ENCODE results near the gene DNAH6.

DNAH6 gene

DNA sequence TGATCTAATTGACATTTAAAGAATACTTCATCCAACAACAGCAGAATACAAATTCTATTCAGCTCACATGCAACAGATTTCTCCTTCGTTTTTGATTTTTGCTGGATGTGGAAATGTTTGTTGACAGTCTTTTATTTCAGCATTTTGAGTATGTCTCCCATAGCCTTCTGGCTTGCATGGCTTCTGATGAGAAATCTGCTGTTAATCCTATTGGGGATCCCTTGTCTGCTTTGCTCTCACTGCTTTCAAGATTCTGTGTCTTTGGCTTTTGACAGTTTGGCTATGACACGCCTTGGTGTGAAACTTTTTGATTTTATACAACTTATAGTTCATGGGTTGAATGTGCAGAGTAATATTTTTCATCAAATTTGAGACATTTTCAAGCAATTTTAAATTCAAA, 319.9 kb downstream of the DNAH6 start:
- Mint-ChIP-seq H3K27ac (no peak overlapping the region), H3K27me3 (ENCODE audit: low read depth) (no peaks in the 10 kb centered on the region), H3K9me3 (peaks cover 15% of the 10 kb centered on the region), H3K4me3 (no peak overlapping the region), H3K4me1 (ENCODE audit: low read depth) (peaks cover 40% of the 10 kb centered on the region), H3K36me3 (ENCODE audit: low read depth) (peaks cover 54% of the 10 kb centered on the region)

DNA sequence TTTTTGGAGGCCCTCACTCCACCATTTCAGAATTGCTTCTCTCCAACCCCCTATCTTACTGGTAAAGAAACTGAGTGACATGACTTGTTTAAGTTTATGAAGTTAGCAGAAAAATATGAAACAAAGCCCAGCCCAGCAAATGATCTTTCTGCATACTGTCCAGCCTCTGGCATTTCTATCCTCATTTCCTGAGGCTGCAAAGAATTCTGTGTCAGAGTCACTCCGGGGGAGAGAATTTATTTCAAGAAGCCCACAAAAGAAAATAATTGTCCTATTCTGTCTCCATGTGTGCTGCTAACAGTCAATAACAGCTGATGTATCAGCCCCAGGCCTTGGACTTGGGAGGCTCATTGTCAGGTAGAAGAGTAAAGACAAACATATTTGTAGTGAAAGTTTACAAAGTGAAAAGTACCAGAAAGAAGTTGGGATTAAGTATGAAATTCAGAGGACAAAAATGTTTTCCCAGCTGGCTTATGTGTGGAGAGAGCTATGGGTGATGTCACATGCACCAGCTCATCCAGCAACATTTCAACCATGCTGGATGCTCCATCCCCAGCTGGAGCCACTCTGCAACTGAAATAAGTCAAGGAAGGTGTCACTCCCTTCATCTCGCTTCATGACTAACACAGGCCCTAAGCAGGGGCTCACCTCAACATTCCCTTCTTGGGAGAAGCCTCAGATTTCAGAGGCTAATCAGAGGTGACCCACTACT, 322.3 kb downstream of the DNAH6 start:
- no peaks in the 10 kb centered on the region for H3K27me3 Mint-ChIP-seq (ENCODE audit: low read depth)
- peaks cover 39% of the 10 kb centered on the region for H3K4me1 Mint-ChIP-seq (ENCODE audit: low read depth)
- H3K9me3 Mint-ChIP-seq: peaks cover 15% of the 10 kb centered on the region
- H3K27ac Mint-ChIP-seq: no peak overlapping the region
- H3K36me3 Mint-ChIP-seq (ENCODE audit: low read depth): peaks cover 57% of the 10 kb centered on the region
- no peak overlapping the region for H3K4me3 Mint-ChIP-seq

DNA sequence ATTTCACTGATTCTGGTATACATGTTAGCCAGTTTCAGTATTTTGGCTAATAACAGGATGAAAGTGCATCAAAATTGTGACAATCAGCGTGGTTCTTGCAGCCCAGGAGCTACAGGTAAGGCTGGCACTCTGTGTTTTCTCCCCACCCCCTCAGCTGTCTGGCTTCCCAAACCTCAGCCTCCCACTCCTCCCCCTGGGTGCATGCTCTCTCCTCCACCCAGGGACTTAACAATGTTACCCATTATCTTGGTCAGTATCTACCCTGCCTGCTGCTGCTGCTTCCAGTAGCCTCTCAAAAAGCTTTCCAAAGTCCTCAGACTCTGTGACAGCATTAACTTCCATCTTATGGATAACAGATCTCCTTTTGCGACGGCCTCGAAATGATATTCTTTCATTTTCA, 323.6 kb downstream of the DNAH6 start:
- H3K9me3 Mint-ChIP-seq: peaks cover 15% of the 10 kb centered on the region
- no peaks in the 10 kb centered on the region for H3K27me3 Mint-ChIP-seq (ENCODE audit: low read depth)
- peak overlapping the region; percentile 12 for H3K27ac Mint-ChIP-seq
- peaks cover 64% of the 10 kb centered on the region for H3K36me3 Mint-ChIP-seq (ENCODE audit: low read depth)
- H3K4me1 Mint-ChIP-seq (ENCODE audit: low read depth): peaks cover 43% of the 10 kb centered on the region
- H3K4me3 Mint-ChIP-seq: peak overlapping the region; percentile 68

DNA sequence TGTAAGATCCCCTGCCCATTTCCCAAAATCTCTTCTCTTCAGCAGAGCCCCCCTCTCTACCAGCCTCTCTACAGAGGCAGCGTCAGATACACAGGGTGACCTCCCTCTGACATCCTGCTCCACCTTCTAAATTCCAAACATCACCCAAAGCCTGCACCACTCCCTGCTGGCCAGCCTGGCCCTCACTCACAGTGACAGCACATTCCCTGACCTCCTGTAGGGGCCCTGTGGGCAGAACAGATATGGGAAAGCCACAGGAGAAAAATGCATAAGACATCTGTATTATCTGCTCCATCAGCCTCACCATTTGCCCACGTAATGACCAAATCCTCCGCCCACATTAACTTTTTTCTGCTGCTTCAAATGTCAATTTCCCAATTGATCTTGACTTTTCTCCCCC, 324.0 kb downstream of the DNAH6 start:
- Mint-ChIP-seq H3K27me3 (ENCODE audit: low read depth) (no peaks in the 10 kb centered on the region), H3K36me3 (ENCODE audit: low read depth) (peaks cover 62% of the 10 kb centered on the region), H3K4me3 (peak overlapping the region; percentile 68), H3K9me3 (peaks cover 15% of the 10 kb centered on the region), H3K4me1 (ENCODE audit: low read depth) (peaks cover 44% of the 10 kb centered on the region), H3K27ac (peak overlapping the region; percentile 12)

DNA sequence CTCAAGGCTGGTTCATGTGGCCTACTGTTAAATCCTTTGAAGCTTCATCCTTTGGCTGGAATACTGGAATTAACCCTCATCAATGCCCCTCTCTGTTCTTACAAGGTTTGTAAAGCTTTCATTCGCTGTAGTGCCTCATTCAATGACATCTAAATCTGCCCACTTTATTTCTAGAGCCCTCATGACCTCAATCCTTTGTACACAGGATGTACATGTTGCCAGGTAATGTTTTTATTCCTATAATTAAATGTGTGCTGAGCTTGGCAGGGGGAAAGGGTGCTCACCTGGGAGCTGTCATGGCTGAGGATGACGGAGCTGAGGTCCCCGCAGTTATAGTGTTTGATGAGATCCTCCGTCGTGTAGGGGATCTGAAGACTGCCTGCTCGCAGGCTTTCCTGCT, 325.3 kb downstream of the DNAH6 start:
- H3K4me3 Mint-ChIP-seq: peak overlapping the region; percentile 7
- H3K9me3 Mint-ChIP-seq: peaks cover 6% of the 10 kb centered on the region
- H3K27me3 Mint-ChIP-seq (ENCODE audit: low read depth): no peaks in the 10 kb centered on the region
- H3K27ac Mint-ChIP-seq: peak overlapping the region; percentile 28
- peaks cover 56% of the 10 kb centered on the region for H3K4me1 Mint-ChIP-seq (ENCODE audit: low read depth)
- peaks cover 50% of the 10 kb centered on the region for H3K36me3 Mint-ChIP-seq (ENCODE audit: low read depth)

DNA sequence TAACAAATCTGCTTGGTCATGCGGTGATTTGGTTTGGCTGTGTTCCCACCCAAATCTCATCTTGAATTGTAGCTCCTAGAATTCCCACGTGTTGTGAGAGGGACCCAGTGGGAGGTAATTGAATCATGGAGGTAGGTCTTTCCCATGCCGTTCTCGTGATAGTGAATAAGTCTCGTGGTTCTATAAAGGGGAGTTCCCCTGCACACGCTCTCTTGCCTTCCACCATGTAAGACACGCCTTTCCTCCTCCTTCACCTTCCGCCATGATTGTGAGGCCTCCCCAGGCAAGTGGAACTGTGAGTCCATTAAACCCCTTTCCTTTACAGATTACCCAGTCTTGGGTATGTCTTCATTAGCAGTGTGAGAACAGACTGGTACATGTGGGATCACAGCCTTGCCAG, 327.8 kb downstream of the DNAH6 start:
- peaks cover 79% of the 10 kb centered on the region for H3K4me1 Mint-ChIP-seq (ENCODE audit: low read depth)
- peaks cover 37% of the 10 kb centered on the region for H3K36me3 Mint-ChIP-seq (ENCODE audit: low read depth)
- H3K27ac Mint-ChIP-seq: peak overlapping the region; percentile 79

DNA sequence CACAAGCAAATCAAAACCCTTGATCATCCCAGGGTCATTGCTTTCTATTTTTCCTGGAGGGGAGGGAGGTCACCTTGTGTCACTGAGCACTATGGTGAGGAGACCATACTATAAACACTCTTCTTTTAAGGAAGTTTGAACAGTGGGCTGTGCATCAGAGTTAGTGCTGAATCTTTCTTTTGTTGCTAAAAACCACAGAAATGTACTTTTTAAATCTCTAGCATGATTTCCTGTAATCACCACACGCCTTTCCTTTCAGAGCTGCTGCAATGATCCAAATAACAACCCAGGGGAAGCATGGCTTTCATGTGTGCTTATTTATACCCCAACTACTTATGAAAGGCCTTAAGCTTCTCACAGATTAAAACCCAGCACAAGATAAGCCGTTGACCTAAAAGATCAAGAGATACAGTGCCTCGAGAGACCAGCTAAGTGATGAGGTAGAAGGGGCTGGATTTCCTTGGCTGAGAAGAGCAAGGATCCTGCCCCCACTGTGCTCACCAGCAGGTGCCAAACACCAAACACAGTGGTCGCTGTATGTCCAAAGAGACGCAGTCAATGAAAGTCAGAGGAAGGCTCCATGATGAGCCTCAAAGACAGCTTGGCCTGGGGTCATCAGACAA, 329.9 kb downstream of the DNAH6 start:
- H3K4me3 Mint-ChIP-seq: peak overlapping the region; percentile 53
- peaks cover 82% of the 10 kb centered on the region for H3K4me1 Mint-ChIP-seq (ENCODE audit: low read depth)
- H3K27me3 Mint-ChIP-seq (ENCODE audit: low read depth): no peaks in the 10 kb centered on the region
- peak overlapping the region; percentile 95 for H3K27ac Mint-ChIP-seq
- peaks cover 22% of the 10 kb centered on the region for H3K36me3 Mint-ChIP-seq (ENCODE audit: low read depth)
- peaks cover 6% of the 10 kb centered on the region for H3K9me3 Mint-ChIP-seq

More for the DNA sequence above, 327.8 kb downstream of the DNAH6 start:
- H3K27me3 Mint-ChIP-seq (ENCODE audit: low read depth): no peaks in the 10 kb centered on the region
- peak overlapping the region; percentile 56 for H3K4me3 Mint-ChIP-seq
- peaks cover 6% of the 10 kb centered on the region for H3K9me3 Mint-ChIP-seq

DNA sequence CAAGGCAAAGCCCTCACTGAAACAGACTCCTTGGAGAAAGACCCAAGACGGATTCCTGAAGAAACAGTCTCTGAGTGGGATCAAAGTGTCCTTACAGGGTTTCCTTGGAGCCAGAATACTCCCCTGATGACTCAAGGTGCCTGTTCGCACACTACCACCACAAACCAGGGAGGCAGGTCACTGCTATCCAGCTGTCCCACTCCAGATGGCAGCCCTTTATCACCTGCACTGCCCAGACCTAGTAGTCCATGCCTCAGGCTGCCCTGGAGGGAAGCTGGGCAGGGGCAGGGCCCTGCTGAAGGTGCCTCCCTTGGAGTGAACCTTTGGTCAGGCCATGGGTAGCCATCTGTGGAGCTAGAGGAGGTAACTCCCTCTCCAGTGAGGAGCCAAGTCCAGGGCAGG, 330.4 kb downstream of the DNAH6 start:
- Mint-ChIP-seq H3K4me3 (peak overlapping the region; percentile 31), H3K9me3 (peaks cover 6% of the 10 kb centered on the region), H3K36me3 (ENCODE audit: low read depth) (peaks cover 23% of the 10 kb centered on the region), H3K27ac (peak overlapping the region; percentile 95), H3K27me3 (ENCODE audit: low read depth) (no peaks in the 10 kb centered on the region), H3K4me1 (ENCODE audit: low read depth) (peaks cover 81% of the 10 kb centered on the region)

DNA sequence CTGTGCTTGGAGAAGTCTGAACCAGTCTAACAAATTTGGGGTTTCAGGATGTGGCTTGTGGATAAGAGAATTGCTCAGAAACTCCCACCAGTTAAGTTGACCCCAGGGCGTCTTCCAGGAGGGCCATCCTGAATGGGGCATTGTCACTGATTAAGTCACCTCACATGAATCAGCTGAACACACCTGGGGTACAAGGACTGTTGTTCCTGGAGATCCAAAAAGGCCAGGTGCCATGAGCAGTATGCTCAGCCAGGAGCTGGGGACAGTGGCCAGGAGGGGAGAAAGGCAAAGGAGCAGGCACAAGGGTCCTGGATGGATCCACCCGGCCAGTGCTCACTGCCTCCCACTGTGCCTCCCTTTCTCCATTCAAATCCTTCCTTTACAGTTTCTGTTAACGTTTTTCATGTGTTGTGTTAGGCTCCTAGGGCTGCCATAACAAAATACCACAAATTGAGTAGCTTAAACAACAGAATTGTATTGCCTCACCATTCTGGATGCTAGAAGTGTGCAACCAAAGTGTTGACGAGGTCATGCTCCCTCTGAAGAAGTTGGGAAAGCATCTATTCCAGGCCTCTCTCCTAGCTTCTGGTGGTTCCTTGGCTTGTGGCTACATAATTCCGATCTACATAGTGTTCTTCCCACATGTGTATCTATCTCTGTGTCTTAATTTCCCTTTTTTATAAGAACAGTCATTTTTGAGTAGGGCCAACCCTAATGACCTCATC, 331.2 kb downstream of the DNAH6 start:
- Mint-ChIP-seq H3K27ac (peak overlapping the region; percentile 95), H3K27me3 (ENCODE audit: low read depth) (no peaks in the 10 kb centered on the region), H3K4me1 (ENCODE audit: low read depth) (peaks cover 80% of the 10 kb centered on the region), H3K4me3 (peak overlapping the region; percentile 31), H3K36me3 (ENCODE audit: low read depth) (peaks cover 30% of the 10 kb centered on the region), H3K9me3 (peaks cover 11% of the 10 kb centered on the region)

DNA sequence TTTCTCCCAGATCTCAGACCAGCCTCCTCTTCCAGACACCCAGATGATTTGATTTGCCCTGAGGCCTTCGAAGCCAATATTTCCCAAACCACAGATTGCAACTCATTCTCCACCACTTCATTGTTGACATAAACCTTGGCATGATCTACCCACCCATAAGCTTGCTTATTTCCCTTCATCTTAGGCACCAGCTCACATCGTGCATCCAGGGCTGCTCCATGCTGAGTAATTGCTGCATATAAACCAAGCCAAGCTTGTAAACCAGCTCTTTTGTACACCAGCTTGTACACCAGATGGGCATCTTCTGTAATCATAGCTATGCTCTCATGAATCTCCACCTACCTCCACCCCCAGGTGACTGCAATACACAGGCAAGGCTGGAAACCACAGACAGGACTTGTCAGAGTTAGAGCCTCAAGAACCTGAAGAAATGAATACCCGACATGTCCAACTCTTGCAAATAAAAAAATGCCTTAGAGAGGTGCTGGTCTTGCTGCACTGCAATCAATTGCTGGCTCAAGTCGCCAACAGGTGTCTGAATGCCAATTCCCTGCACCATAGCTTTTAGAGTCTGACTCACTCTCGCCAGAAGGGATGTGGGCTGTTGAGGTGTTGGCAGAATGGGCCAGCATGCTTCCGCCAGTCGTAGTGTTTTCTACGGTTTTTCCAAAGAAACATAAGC, 333.1 kb downstream of the DNAH6 start:
- Mint-ChIP-seq H3K4me3 (peak overlapping the region; percentile 10), H3K27me3 (ENCODE audit: low read depth) (no peaks in the 10 kb centered on the region), H3K27ac (peak overlapping the region; percentile 82), H3K4me1 (ENCODE audit: low read depth) (peaks cover 72% of the 10 kb centered on the region), H3K36me3 (ENCODE audit: low read depth) (peaks cover 32% of the 10 kb centered on the region), H3K9me3 (peaks cover 20% of the 10 kb centered on the region)

DNA sequence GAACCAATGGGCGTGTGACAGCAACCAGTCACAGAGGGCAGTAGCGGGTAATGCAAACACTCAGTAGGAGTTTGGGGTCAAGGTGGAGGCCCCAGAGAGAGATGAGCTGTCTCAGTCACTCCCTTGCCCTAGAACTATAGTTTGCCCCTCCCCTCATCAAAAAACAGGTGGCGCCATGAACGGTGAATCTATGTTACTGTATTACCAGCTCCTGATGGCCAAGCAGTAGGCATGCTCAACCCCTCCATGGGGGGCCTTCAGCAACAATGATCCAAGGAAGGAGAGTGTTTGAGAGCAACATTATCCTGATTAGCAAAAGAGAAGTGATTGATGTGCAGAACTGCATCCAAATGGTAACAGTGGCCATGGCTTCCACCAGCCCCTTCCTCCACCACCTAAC, 334.2 kb downstream of the DNAH6 start:
- Mint-ChIP-seq H3K4me3 (no peak overlapping the region), H3K4me1 (ENCODE audit: low read depth) (peaks cover 78% of the 10 kb centered on the region), H3K9me3 (peaks cover 20% of the 10 kb centered on the region), H3K36me3 (ENCODE audit: low read depth) (peaks cover 38% of the 10 kb centered on the region), H3K27me3 (ENCODE audit: low read depth) (no peaks in the 10 kb centered on the region), H3K27ac (no peak overlapping the region)

DNA sequence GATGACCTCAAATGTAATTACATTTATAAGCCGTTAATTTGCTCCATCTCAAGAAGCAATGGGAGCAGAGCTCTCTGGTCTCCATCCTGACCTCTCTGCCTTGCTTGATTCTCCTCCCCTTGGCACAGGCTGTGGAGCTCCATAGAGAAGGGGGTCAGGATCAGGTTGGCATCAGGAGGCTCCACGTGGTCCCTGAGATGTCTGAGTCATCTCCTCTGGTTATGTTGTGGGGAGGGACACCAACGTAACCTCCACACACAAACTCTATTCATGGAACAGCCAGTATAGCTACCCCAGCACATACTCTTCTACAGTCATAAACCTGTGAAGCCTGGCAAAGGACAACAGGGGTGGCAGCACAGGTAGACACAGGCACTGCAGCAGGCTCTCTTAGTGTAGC, 335.6 kb downstream of the DNAH6 start:
- H3K36me3 Mint-ChIP-seq (ENCODE audit: low read depth): peaks cover 40% of the 10 kb centered on the region
- no peak overlapping the region for H3K4me3 Mint-ChIP-seq
- H3K27ac Mint-ChIP-seq: no peak overlapping the region
- peaks cover 78% of the 10 kb centered on the region for H3K4me1 Mint-ChIP-seq (ENCODE audit: low read depth)
- H3K9me3 Mint-ChIP-seq: peaks cover 20% of the 10 kb centered on the region
- no peaks in the 10 kb centered on the region for H3K27me3 Mint-ChIP-seq (ENCODE audit: low read depth)

DNA sequence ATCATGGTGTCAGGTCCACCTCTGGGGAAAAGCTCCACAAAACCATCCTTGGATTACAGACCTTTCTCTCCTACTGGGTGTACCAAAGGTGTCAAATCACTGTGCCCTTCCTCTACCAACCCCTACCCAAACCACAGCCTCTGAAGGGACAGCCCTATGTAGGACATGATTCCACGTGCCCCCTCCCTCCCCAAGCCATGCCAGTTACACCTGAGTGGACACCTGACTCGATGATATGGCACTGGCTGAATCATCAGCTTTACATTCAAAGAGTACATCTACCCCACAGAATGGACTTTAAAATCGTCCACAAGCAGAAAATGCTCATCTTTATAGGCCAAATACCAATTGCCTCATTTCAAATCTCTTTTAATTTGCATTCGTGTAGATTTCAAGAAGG, 338.6 kb downstream of the DNAH6 start:
- Mint-ChIP-seq H3K36me3 (ENCODE audit: low read depth) (peaks cover 47% of the 10 kb centered on the region), H3K4me3 (peak overlapping the region; percentile 46), H3K9me3 (peaks cover 15% of the 10 kb centered on the region), H3K27ac (peak overlapping the region; percentile 16), H3K4me1 (ENCODE audit: low read depth) (peaks cover 79% of the 10 kb centered on the region), H3K27me3 (ENCODE audit: low read depth) (no peaks in the 10 kb centered on the region)

DNA sequence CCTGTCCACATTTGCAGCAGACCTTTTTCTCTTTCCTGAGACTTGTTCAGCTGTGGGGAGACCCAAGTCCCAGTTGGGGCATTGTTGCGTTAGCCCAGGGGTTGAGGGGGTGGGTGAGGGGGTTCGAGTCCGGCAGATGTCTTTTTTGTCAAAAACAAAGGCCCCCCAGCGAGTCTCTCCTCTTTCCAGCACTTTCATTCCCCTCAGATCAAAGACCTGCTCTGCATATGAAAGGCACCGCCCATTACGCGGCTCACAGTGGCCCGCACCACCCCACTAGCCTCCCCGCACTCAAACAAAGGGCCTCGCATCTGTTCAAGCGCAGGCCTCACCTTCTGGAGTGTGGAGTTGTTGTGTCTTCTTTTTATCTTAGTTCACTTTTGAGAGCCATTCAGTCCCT, 339.4 kb downstream of the DNAH6 start:
- peak overlapping the region; percentile 59 for H3K4me3 Mint-ChIP-seq
- H3K9me3 Mint-ChIP-seq: peaks cover 15% of the 10 kb centered on the region

More for the DNA sequence above, 339.4 kb downstream of the DNAH6 start:
- H3K27me3 Mint-ChIP-seq (ENCODE audit: low read depth): no peaks in the 10 kb centered on the region
- H3K36me3 Mint-ChIP-seq (ENCODE audit: low read depth): peaks cover 49% of the 10 kb centered on the region
- peak overlapping the region; percentile 88 for H3K27ac Mint-ChIP-seq
- H3K4me1 Mint-ChIP-seq (ENCODE audit: low read depth): peaks cover 80% of the 10 kb centered on the region

Data from T-helper 1 cell treated with Interleukin-12 subunit alpha and Interleukin-12 subunit beta and Interleukin-4 antibody, amounts not matched to agents 30 μg/mL and 1 μg/mL, for 36 hours (primary cell).